ENCODE results near the gene FIGNL2. TPM values are rescaled to one million over a fixed set of nuclear protein-coding genes. Genes with fewer than 3 reads are reported as not detected.

The FIGNL2 gene
- total and polyA plus RNA-seq, 2 experiments from 2014 or later: 1.1 to 5.2 TPM

- Histone ChIP-seq H3K4me1 (ENCODE audit: insufficient read depth) (peaks cover 26% of the 10 kb centered on the region), H3K27ac (ENCODE audit: low read depth) (no peak overlapping the region), H3K4me3 (no peak overlapping the region), H2AFZ (no peak overlapping the region), H4K20me1 (replicated peaks; ENCODE audit: insufficient read depth) (no peaks in the 10 kb centered on the region), H3K4me2 (no peak overlapping the region), H3K36me3 (ENCODE audit: insufficient read depth) (no peaks in the 10 kb centered on the region), H3K9me2 (ENCODE audit: insufficient read depth) (no peaks in the 10 kb centered on the region), H3K27me3 (ENCODE audit: insufficient read depth) (peaks cover 51% of the 10 kb centered on the region), H3K79me2 (replicated peaks; ENCODE audit: insufficient read depth) (no peaks in the 10 kb centered on the region), H3F3A (replicated peaks; ENCODE audit: low read depth) (peaks cover 15% of the 10 kb centered on the region)
- TF ChIP-seq CREB1 (CRISPR knock-in tag; IDR thresholded peaks at IDR 0.05; ENCODE audit: low read depth) (no peak), STAT1 (IDR thresholded peaks at IDR 0.05; ENCODE audit: unreplicated experiment) (no peak), REST (IDR thresholded peaks at IDR 0.05; ENCODE audit: unreplicated experiment) (no peak), POLR2AphosphoS5 (IDR thresholded peaks at IDR 0.05; ENCODE audit: low read depth) (no peak), JUNB (IDR thresholded peaks at IDR 0.05; ENCODE audit: unreplicated experiment) (no peak), ETS1 (IDR thresholded peaks at IDR 0.05) (no peak), CTCF (conservative IDR thresholded peaks at IDR 0.05; ENCODE audit: low read depth in 2 of 2) (no peak), ZNF114 (CRISPR knock-in tag; IDR thresholded peaks at IDR 0.05) (no peak), EZH2phosphoT487 (IDR thresholded peaks at IDR 0.05; ENCODE audit: unreplicated experiment) (no peak), NANOG (IDR thresholded peaks at IDR 0.05; ENCODE audit: borderline replicate concordance) (no peak), EZH2 (IDR thresholded peaks at IDR 0.05; ENCODE audit: low read depth, unreplicated experiment) (no peak), ZNF331 (CRISPR knock-in tag; IDR thresholded peaks at IDR 0.05; ENCODE audit: low read depth) (no peak), ZNF462 (CRISPR knock-in tag; IDR thresholded peaks at IDR 0.05) (no peak)
- H3K9me3 Mint-ChIP-seq: no peaks in the 10 kb centered on the region
- H3K27ac Mint-ChIP-seq: no peak overlapping the region
- ATAC-seq: no peak
- H3K4me1 Mint-ChIP-seq: peaks cover 41% of the 10 kb centered on the region
- peaks cover 55% of the 10 kb centered on the region for H3K27me3 Mint-ChIP-seq (ENCODE audit: insufficient read depth, low read depth, poor library complexity)
- no peak overlapping the region for H3K4me3 Mint-ChIP-seq
- no peak for DNase-seq (ENCODE audit: low spot score)
- no peaks in the 10 kb centered on the region for H3K36me3 Mint-ChIP-seq (ENCODE audit: low read depth)
Observed at GRCh38 chr12:51851413-51852124, 3.1 kb upstream of the FIGNL2 start.
